ENCODE results near the gene STING1. TPM values are rescaled to one million over a fixed set of nuclear protein-coding genes. Genes with fewer than 3 reads are reported as not detected.
"Not testable (repeated sequence)": the region's sequence is repeated elsewhere in the genome, so short reads cannot be mapped to it uniquely, and the experiment has no call there.

Gene STING1
- polyA plus RNA-seq = 10 to 100 TPM; 18.5 to 28.3 TPM

GRCh38 chr5:139482050-139482889 lies at the start of gene STING1:
Gene STING1, minus strand, starts transcription at chr5:139482758. Its CDS starts 1,054 bp downstream, at chr5:139481704.
- peak within 1 kb of the TSS; percentile 92 to 99 for H3K27ac ChIP-seq (ENCODE audit: low read depth in 2 of 2, low read length in 1 of 2)
- peaks cover 1 to 13% of the 10 kb centered on the region in 2 donors for H3K36me3 ChIP-seq (ENCODE audit: control insufficient read depth in 2 of 2, insufficient read depth in 2 of 2, low read length in 1 of 2)
- 3 to 10% methylated on average over 19 of the region's 19 CpGs for WGBS, 2 donors
- H3K4me1 ChIP-seq (ENCODE audit: control insufficient read depth in 2 of 2, insufficient read depth in 2 of 2, low read length in 1 of 2) = peaks cover 12 to 16% of the 10 kb centered on the region in 2 donors
- no peaks in the 10 kb centered on the region for H3K9me3 ChIP-seq (ENCODE audit: control insufficient read depth in 2 of 2, insufficient read depth in 1 of 2, low read depth in 1 of 2, low read length in 1 of 2)
- peak within 1 kb of the TSS; percentile 45 to 48 for H3K4me3 ChIP-seq (ENCODE audit: low read depth in 1 of 2, low read length in 2 of 2)
- H3K27me3 ChIP-seq (ENCODE audit: control insufficient read depth in 1 of 2, insufficient read depth in 2 of 2, low read length in 2 of 2) = no peaks in the 10 kb centered on the region

DNA sequence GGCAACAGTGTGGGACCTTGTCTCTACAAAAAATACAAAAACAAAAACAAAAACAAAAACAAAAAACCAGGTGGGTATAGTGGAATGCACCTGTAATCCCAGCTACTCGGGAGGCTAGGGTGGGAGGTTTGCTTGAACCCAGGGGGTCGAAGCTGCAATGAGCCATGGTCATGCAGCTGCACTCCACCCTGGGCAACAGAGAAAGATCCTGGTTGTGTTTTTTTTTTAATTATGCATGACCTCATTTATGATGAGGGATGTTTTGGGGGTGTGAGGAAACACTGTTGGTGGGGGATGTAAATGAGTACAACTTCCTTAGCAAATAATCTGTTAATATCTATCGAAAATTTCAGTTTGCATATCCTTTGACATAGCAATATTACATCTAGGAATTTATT lies 49.2 kb upstream of the STING1 start:
- Histone ChIP-seq H3K36me3 (ENCODE audit: control insufficient read depth in 2 of 2, insufficient read depth in 2 of 2, low read length in 1 of 2) (no peaks in the 10 kb centered on the region), H3K4me3 (ENCODE audit: low read depth in 1 of 2, low read length in 2 of 2) (no peak overlapping the region), H3K27me3 (ENCODE audit: control insufficient read depth in 1 of 2, insufficient read depth in 2 of 2, low read length in 2 of 2) (no peaks in the 10 kb centered on the region), H3K27ac (ENCODE audit: low read depth in 2 of 2, low read length in 1 of 2) (no peak overlapping the region), H3K9me3 (ENCODE audit: control insufficient read depth in 2 of 2, insufficient read depth in 1 of 2, low read depth in 1 of 2, low read length in 1 of 2) (no peaks in the 10 kb centered on the region), H3K4me1 (ENCODE audit: control insufficient read depth in 2 of 2, insufficient read depth in 2 of 2, low read length in 1 of 2) (no peaks in the 10 kb centered on the region)
- WGBS, 2 donors = 91 to 93% methylated on average over 3 of the region's 3 CpGs

DNA sequence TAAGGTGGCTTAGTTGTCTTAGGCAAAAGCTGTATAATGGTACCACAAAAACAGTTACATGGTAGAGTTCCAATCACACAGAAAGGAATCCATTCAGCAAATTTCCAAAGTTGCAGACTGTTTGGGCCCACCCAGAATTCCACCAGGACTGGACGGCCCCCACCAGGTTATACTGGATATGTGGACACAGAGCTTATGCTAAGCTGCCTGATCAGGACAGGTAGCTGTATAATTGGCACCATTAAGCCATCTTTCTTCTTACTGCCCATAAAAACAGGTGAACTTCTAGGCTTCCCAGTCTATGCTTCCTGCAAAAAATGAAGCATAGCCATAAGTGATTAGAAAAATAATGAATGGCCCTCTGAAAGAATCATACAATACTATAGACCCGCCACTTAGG lies 47.5 kb upstream of the STING1 start:
- not testable (repeated sequence) for H3K27ac ChIP-seq (ENCODE audit: low read depth in 2 of 2, low read length in 1 of 2); H3K36me3 ChIP-seq (ENCODE audit: control insufficient read depth in 2 of 2, insufficient read depth in 2 of 2, low read length in 1 of 2); H3K4me3 ChIP-seq (ENCODE audit: low read depth in 1 of 2, low read length in 2 of 2); H3K27me3 ChIP-seq (ENCODE audit: control insufficient read depth in 1 of 2, insufficient read depth in 2 of 2, low read length in 2 of 2); H3K9me3 ChIP-seq (ENCODE audit: control insufficient read depth in 2 of 2, insufficient read depth in 1 of 2, low read depth in 1 of 2, low read length in 1 of 2); H3K4me1 ChIP-seq (ENCODE audit: control insufficient read depth in 2 of 2, insufficient read depth in 2 of 2, low read length in 1 of 2)
- 97 to 98% methylated on average over 2 of the region's 2 CpGs for WGBS, 2 donors

DNA sequence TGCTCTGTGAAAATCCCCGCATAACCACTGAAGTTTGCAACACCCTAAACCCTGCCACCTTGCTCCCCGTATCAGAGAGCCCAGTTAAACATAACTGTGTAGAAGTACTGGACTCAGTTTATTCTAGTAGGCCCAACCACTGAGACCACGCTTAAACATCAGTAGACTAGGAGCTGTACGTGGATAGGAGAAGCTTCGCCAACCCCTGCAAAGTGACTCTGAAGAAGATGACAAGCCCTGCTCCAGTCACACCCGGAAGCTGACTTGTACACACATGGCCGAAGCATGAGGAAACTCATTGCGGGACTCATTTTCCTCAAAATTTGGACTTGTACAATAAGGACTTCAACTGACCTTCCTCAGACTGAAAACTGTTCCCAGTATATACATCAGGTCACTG lies 46.1 kb upstream of the STING1 start:
- not testable (repeated sequence) for H3K36me3 ChIP-seq (ENCODE audit: control insufficient read depth in 2 of 2, insufficient read depth in 2 of 2, low read length in 1 of 2); H3K4me1 ChIP-seq (ENCODE audit: control insufficient read depth in 2 of 2, insufficient read depth in 2 of 2, low read length in 1 of 2); H3K27me3 ChIP-seq (ENCODE audit: control insufficient read depth in 1 of 2, insufficient read depth in 2 of 2, low read length in 2 of 2); H3K27ac ChIP-seq (ENCODE audit: low read depth in 2 of 2, low read length in 1 of 2); H3K4me3 ChIP-seq (ENCODE audit: low read depth in 1 of 2, low read length in 2 of 2); H3K9me3 ChIP-seq (ENCODE audit: control insufficient read depth in 2 of 2, insufficient read depth in 1 of 2, low read depth in 1 of 2, low read length in 1 of 2)
- WGBS, 2 donors = 93 to 94% methylated on average over 8 of the region's 8 CpGs

DNA sequence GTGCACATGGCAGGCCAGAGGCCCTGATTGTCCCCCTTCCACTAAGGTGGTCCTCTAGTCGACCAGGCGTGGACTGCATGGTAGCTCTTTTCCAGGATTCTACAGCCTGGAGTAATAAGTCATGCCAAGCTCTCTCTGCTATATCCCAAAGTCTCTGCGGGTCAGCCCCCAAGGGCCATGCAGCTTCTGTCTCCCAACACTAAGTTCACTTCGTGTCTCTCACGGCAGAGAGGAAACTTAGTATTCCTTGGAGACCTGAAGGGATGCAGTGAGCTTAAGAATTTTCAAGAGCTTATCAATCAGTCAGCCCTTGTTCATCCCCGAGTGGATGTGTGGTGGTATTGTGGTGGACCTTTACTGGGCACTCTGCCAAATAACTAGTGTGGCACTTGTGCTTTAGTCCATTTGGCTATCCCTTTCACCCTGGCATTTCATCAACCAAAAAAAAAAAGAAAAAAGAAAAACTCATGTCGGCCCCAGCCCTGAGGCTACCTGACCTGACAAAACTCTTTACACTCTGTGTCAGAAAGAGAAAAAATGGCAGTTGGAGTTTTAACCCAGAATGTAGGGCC lies 45.4 kb upstream of the STING1 start:
- not testable (repeated sequence) for H3K4me1 ChIP-seq (ENCODE audit: control insufficient read depth in 2 of 2, insufficient read depth in 2 of 2, low read length in 1 of 2); H3K27me3 ChIP-seq (ENCODE audit: control insufficient read depth in 1 of 2, insufficient read depth in 2 of 2, low read length in 2 of 2); H3K9me3 ChIP-seq (ENCODE audit: control insufficient read depth in 2 of 2, insufficient read depth in 1 of 2, low read depth in 1 of 2, low read length in 1 of 2); H3K27ac ChIP-seq (ENCODE audit: low read depth in 2 of 2, low read length in 1 of 2); H3K4me3 ChIP-seq (ENCODE audit: low read depth in 1 of 2, low read length in 2 of 2); H3K36me3 ChIP-seq (ENCODE audit: control insufficient read depth in 2 of 2, insufficient read depth in 2 of 2, low read length in 1 of 2)
- 77 to 80% methylated on average over 7 of the region's 7 CpGs for WGBS, 2 donors

- H3K36me3 ChIP-seq (ENCODE audit: control insufficient read depth in 2 of 2, insufficient read depth in 2 of 2, low read length in 1 of 2); H3K4me3 ChIP-seq (ENCODE audit: low read depth in 1 of 2, low read length in 2 of 2); H3K27ac ChIP-seq (ENCODE audit: low read depth in 2 of 2, low read length in 1 of 2); H3K9me3 ChIP-seq (ENCODE audit: control insufficient read depth in 2 of 2, insufficient read depth in 1 of 2, low read depth in 1 of 2, low read length in 1 of 2); H3K27me3 ChIP-seq (ENCODE audit: control insufficient read depth in 1 of 2, insufficient read depth in 2 of 2, low read length in 2 of 2); H3K4me1 ChIP-seq (ENCODE audit: control insufficient read depth in 2 of 2, insufficient read depth in 2 of 2, low read length in 1 of 2): not testable (repeated sequence)
- WGBS, 2 donors = 77 to 83% methylated on average over 2 of the region's 2 CpGs
Measured at GRCh38 chr5:139527090-139527470, 44.5 kb upstream of the STING1 start.

GRCh38 chr5:139526309-139527089 lies 43.9 kb upstream of the STING1 start:
- WGBS, 2 donors = 87 to 90% methylated on average over 22 of the region's 22 CpGs
- not testable (repeated sequence) for H3K27me3 ChIP-seq (ENCODE audit: control insufficient read depth in 1 of 2, insufficient read depth in 2 of 2, low read length in 2 of 2); H3K4me1 ChIP-seq (ENCODE audit: control insufficient read depth in 2 of 2, insufficient read depth in 2 of 2, low read length in 1 of 2); H3K9me3 ChIP-seq (ENCODE audit: control insufficient read depth in 2 of 2, insufficient read depth in 1 of 2, low read depth in 1 of 2, low read length in 1 of 2); H3K36me3 ChIP-seq (ENCODE audit: control insufficient read depth in 2 of 2, insufficient read depth in 2 of 2, low read length in 1 of 2); H3K4me3 ChIP-seq (ENCODE audit: low read depth in 1 of 2, low read length in 2 of 2); H3K27ac ChIP-seq (ENCODE audit: low read depth in 2 of 2, low read length in 1 of 2)

DNA sequence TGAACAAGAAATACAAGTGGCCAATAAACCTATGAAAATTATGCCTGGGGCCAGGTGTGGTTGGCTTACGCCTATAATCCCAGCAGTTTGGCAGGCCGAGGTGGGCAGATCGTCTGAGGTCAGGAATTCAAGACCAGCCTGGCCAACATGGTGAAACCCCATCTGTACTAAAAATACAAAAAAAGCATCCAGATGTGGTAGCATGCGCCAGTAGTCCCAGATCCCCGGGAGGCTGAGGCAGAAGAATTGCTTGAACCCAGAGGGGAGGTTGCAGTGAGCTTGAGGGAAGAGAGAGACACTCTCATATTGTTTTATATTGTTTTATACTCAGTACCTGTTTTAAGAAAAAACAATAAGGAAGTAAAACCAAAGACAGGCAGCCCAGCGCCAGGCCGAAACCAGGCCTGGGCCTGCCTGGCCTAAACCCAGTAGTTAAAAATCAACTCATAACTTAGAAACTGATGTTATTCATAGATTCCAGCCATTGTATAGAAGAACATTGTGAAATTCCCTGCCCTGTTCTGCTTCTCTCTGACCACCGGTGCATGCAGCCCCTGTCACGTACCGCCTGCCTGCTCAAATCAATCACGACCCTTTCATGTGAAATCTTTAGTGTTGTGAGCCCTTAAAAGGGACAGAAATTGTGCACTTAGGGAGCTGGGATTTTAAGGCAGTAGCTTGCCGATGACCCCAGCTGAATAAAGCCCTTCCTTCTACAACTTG lies 43.2 kb upstream of the STING1 start:
- not testable (repeated sequence) for H3K9me3 ChIP-seq (ENCODE audit: control insufficient read depth in 2 of 2, insufficient read depth in 1 of 2, low read depth in 1 of 2, low read length in 1 of 2); H3K27me3 ChIP-seq (ENCODE audit: control insufficient read depth in 1 of 2, insufficient read depth in 2 of 2, low read length in 2 of 2); H3K4me1 ChIP-seq (ENCODE audit: control insufficient read depth in 2 of 2, insufficient read depth in 2 of 2, low read length in 1 of 2); H3K4me3 ChIP-seq (ENCODE audit: low read depth in 1 of 2, low read length in 2 of 2); H3K27ac ChIP-seq (ENCODE audit: low read depth in 2 of 2, low read length in 1 of 2); H3K36me3 ChIP-seq (ENCODE audit: control insufficient read depth in 2 of 2, insufficient read depth in 2 of 2, low read length in 1 of 2)
- WGBS, 2 donors = 66% methylated on average over 11 to 12 of the region's 12 CpGs

- Histone ChIP-seq H3K36me3 (ENCODE audit: control insufficient read depth in 2 of 2, insufficient read depth in 2 of 2, low read length in 1 of 2) (no peaks in the 10 kb centered on the region), H3K4me1 (ENCODE audit: control insufficient read depth in 2 of 2, insufficient read depth in 2 of 2, low read length in 1 of 2) (no peaks in the 10 kb centered on the region), H3K27ac (ENCODE audit: low read depth in 2 of 2, low read length in 1 of 2) (no peak overlapping the region), H3K9me3 (ENCODE audit: control insufficient read depth in 2 of 2, insufficient read depth in 1 of 2, low read depth in 1 of 2, low read length in 1 of 2) (no peaks in the 10 kb centered on the region), H3K27me3 (ENCODE audit: control insufficient read depth in 1 of 2, insufficient read depth in 2 of 2, low read length in 2 of 2) (no peaks in the 10 kb centered on the region), H3K4me3 (ENCODE audit: low read depth in 1 of 2, low read length in 2 of 2) (no peak overlapping the region)
- 59 to 63% methylated on average over 2 of the region's 2 CpGs for WGBS, 2 donors
Measured at GRCh38 chr5:139524940-139525585, 42.5 kb upstream of the STING1 start.

Measured in esophagus (tissue), 2 donors.